GM12878 (cell line): Measurements from ENCODE around the gene ZBTB9. TPM values are rescaled to one million over a fixed set of nuclear protein-coding genes. Genes with fewer than 3 reads are reported as not detected.

Experiments
- BCLAF1 ChIP-seq: fragments of 450-650 bp; IDR thresholded peaks from 2 replicates; pipeline ENCODE4 v1.6.1; 2017; ENCODE audit warnings: antibody characterized with exemption, mild to moderate bottlenecking, moderate library complexity
- CREB1 ChIP-seq: IDR thresholded peaks from 2 replicates; pipeline ENCODE4 v1.6.1; 2012; ENCODE audit warnings: low read depth, mild to moderate bottlenecking, inconsistent platforms
- CTCF ChIP-seq, 3 experiments: IDR thresholded peaks in 2 of 3; conservative IDR thresholded peaks in 1 of 3; 2 replicates each; pipeline ENCODE4 v1.5.1; 2011; ENCODE audit warnings: low read depth in 3 of 3, low read length in 3 of 3, mild to moderate bottlenecking in 3 of 3, control low read depth in 2 of 3, moderate library complexity in 2 of 3, inconsistent platforms in 1 of 3, mixed read lengths in 1 of 3; ENCODE audit not compliant: control insufficient read depth in 2 of 3, insufficient read depth in 1 of 3; ENCODE audit errors: extremely low read depth in 1 of 3
- EED ChIP-seq: sonication (generic); IDR thresholded peaks from 2 replicates; pipeline ENCODE4 v1.6.1; 2016; ENCODE audit warnings: antibody characterized with exemption, low read depth
- FOXK2 ChIP-seq: fragments of 450-650 bp; IDR thresholded peaks from 2 replicates; pipeline ENCODE4 v1.6.1; 2017; ENCODE audit warnings: mild to moderate bottlenecking, moderate library complexity
- GATAD2B ChIP-seq: fragments of 450-650 bp; conservative IDR thresholded peaks from 2 replicates; pipeline ENCODE4 v1.6.1; 2017; ENCODE audit warnings: low read depth, mild to moderate bottlenecking, moderate library complexity
- HDAC2 ChIP-seq: fragments of 200-600 bp; sonication (generic); IDR thresholded peaks from 2 replicates; pipeline ENCODE4 v1.6.1; 2017
- IKZF2 ChIP-seq, 2 experiments: fragments of 450-650 bp; IDR thresholded peaks; 2 replicates each; pipeline ENCODE4 v1.6.1; 2017; ENCODE audit warnings: mild to moderate bottlenecking in 2 of 2, moderate library complexity in 2 of 2
- KAT2A ChIP-seq: conservative IDR thresholded peaks from 2 replicates; pipeline ENCODE4 v1.6.1; 2011; ENCODE audit warnings: low read depth, low read length; ENCODE audit not compliant: control insufficient read depth
- KDM1A ChIP-seq: fragments of 200-600 bp; sonication (generic); IDR thresholded peaks from 2 replicates; pipeline ENCODE4 v1.6.1; 2016; ENCODE audit warnings: borderline replicate concordance
- KLF5 ChIP-seq: fragments of 450-650 bp; IDR thresholded peaks from 2 replicates; pipeline ENCODE4 v1.6.1; 2014; ENCODE audit warnings: mild to moderate bottlenecking; ENCODE audit not compliant: partially characterized antibody
- NBN ChIP-seq: fragments of 450-650 bp; IDR thresholded peaks from 2 replicates; pipeline ENCODE4 v1.6.1; 2016
- NFYA ChIP-seq: IDR thresholded peaks from 2 replicates; pipeline ENCODE4 v1.6.1; 2011; ENCODE audit warnings: low read depth, mild to moderate bottlenecking, low read length, improper control_type of control experiment, borderline replicate concordance
- NR2C2 ChIP-seq: IDR thresholded peaks from 2 replicates; pipeline ENCODE4 v1.6.1; 2011; ENCODE audit warnings: borderline replicate concordance, low read depth; ENCODE audit not compliant: control insufficient read depth, insufficient read length
- PAX8 ChIP-seq: fragments of 450-650 bp; IDR thresholded peaks from 2 replicates; pipeline ENCODE4 v1.6.1; 2017; ENCODE audit warnings: mild to moderate bottlenecking, moderate library complexity
- PML ChIP-seq: IDR thresholded peaks from 2 replicates; pipeline ENCODE4 v1.6.1; 2012; ENCODE audit warnings: low read length, inconsistent platforms
- POLR2AphosphoS2 ChIP-seq: IDR thresholded peaks from 2 replicates; pipeline ENCODE4 v1.6.1; 2011; ENCODE audit warnings: low read depth, mild to moderate bottlenecking, low read length, improper control_type of control experiment, moderate library complexity
- RB1 ChIP-seq: fragments of 450-650 bp; formaldehyde crosslinking; IDR thresholded peaks from 2 replicates; pipeline ENCODE4 v1.6.1; 2017; ENCODE audit warnings: mild to moderate bottlenecking, borderline replicate concordance
- RCOR1 ChIP-seq: conservative IDR thresholded peaks from 2 replicates; pipeline ENCODE4 v1.6.1; 2012; ENCODE audit warnings: low read depth, low read length, improper control_type of control experiment
- SIX5 ChIP-seq: IDR thresholded peaks from 2 replicates; pipeline ENCODE4 v1.6.1; 2011; ENCODE audit warnings: mild to moderate bottlenecking, low read depth, low read length, moderate library complexity; ENCODE audit not compliant: severe bottlenecking
- SKIL ChIP-seq: fragments of 450-650 bp; IDR thresholded peaks from 2 replicates; pipeline ENCODE4 v1.6.1; 2017; ENCODE audit warnings: mild to moderate bottlenecking, low read depth, inconsistent platforms; ENCODE audit not compliant: poor library complexity, severe bottlenecking
- SUPT20H ChIP-seq: IDR thresholded peaks from 2 replicates; pipeline ENCODE4 v1.6.1; 2011; ENCODE audit warnings: low read depth, mild to moderate bottlenecking, low read length, moderate library complexity, borderline replicate concordance; ENCODE audit not compliant: control insufficient read depth
- ZSCAN29 ChIP-seq: fragments of 450-650 bp; IDR thresholded peaks from 2 replicates; pipeline ENCODE4 v1.6.1; 2017; ENCODE audit warnings: mild to moderate bottlenecking, moderate library complexity
- polyA plus RNA-seq, 11 experiments: library from polyadenylated mRNA; depleted of rRNA in 4 of 11; unstranded in 6 of 11; stranded (reverse) in 5 of 11; fragments of >200 nt; fragmentation: Nextera tagmentation in 4 of 11; fragmentation: Illumina TruSeq in 1 of 11; extraction: Ambion mirVana in 4 of 11; extraction: Trizol in 1 of 11; gene quantifications; 1 replicate in 1 of 11; 2 replicates in 10 of 11; pipeline versions ENCODE4 v1.2.1 to v1.2.3, GENCODE V29; 2011 to 2016; ENCODE audit warnings: inconsistent platforms in 2 of 11, missing spikeins in 2 of 11, low read depth in 1 of 11
- total RNA-seq, 4 experiments: library from RNA; depleted of rRNA in 3 of 4; stranded (reverse); fragments of >200 nt in 3 of 4; fragmentation: Illumina TruSeq in 1 of 4; extraction: Trizol in 1 of 4; gene quantifications; 2 replicates each; pipeline versions ENCODE4 v1.2.1 to v1.2.3, GENCODE V29; 2013 to 2021

The ZBTB9 gene
- total and polyA plus RNA-seq, 10 of the 15 experiments (the other 5 are each of a cell fraction or from before 2014, with no cell fraction given): 1.5 to 12.7 (median 6.9) TPM

- no peak for TF ChIP-seq KDM1A
- TF ChIP-seq RB1: no peak
- no peak for TF ChIP-seq ZSCAN29
- no peak for TF ChIP-seq GATAD2B
- no peak for TF ChIP-seq FOXK2
- no peak for TF ChIP-seq KAT2A
- no peak for TF ChIP-seq NFYA
- TF ChIP-seq POLR2AphosphoS2: no peak
- TF ChIP-seq SKIL: no peak
- TF ChIP-seq CTCF (IDR thresholded peaks at IDR 0.05 in 2 of 3, conservative IDR thresholded peaks at IDR 0.05 in 1 of 3; ENCODE audit: control insufficient read depth in 2 of 3, extremely low read depth in 1 of 3, insufficient read depth in 1 of 3, low read depth in 3 of 3, low read length in 3 of 3): peak; percentile 46 to 72 (median 69)
- TF ChIP-seq KLF5: no peak
- TF ChIP-seq CREB1: peak; percentile 42
- TF ChIP-seq RCOR1: no peak
- TF ChIP-seq NBN: no peak
- TF ChIP-seq SIX5: no peak
- TF ChIP-seq NR2C2: no peak
- peak; percentile 34 to 51; a peak in 3 of 4 replicates for TF ChIP-seq IKZF2 (IDR thresholded peaks at IDR 0.05)
- no peak for TF ChIP-seq SUPT20H
- TF ChIP-seq EED: peak; percentile 26; the same call in 1 of the 2 replicates
- TF ChIP-seq PAX8: no peak
- no peak for TF ChIP-seq HDAC2
- TF ChIP-seq BCLAF1: no peak
- TF ChIP-seq PML: no peak
Measured at GRCh38 chr6:33425668-33426577, 28.5 kb upstream of the ZBTB9 start (continued).
